SU-DHL-6 (cell line): ENCODE measurements around the gene MMP14.

ENCODE experiments used
- CTCF ChIP-seq: fragments of 200-600 bp; sonication (generic); IDR thresholded peaks from one replicate; pipeline ENCODE4 v1.5.1; 2017; ENCODE audit warnings: antibody characterized with exemption, mild to moderate bottlenecking, low read length, moderate library complexity; ENCODE audit not compliant: insufficient read depth, poor library complexity, severe bottlenecking
- EZH2phosphoT487 ChIP-seq: fragments of 200-600 bp; sonication (generic), shearing (Covaris generic); conservative IDR thresholded peaks from 2 replicates; pipeline ENCODE4 v1.6.1; 2018; ENCODE audit warnings: mild to moderate bottlenecking, antibody characterized with exemption, low read length, moderate library complexity, mixed read lengths

GRCh38 chr14:22835505-22835904 lies 880 bp upstream of the MMP14 start:
- TF ChIP-seq EZH2phosphoT487 (no peak), CTCF (no peak)
